Measurements from ENCODE around the gene PAWR.

Gene PAWR

GRCh38 chr12:79558924-79559469 is 131.8 kb downstream of the PAWR start:
- H3K9me3 ChIP-seq (ENCODE audit: control insufficient read depth, low read length): no peaks in the 10 kb centered on the region

GRCh38 chr12:79557690-79558315 is 133.0 kb downstream of the PAWR start:
- H3K4me1 ChIP-seq (ENCODE audit: control insufficient read depth, insufficient read depth, low read length): peaks cover 45% of the 10 kb centered on the region

More at GRCh38 chr12:79558924-79559469, 131.8 kb downstream of the PAWR start:
- Histone ChIP-seq H3K36me3 (ENCODE audit: control insufficient read depth, insufficient read depth, low read length, severe bottlenecking) (no peaks in the 10 kb centered on the region), H3K4me1 (ENCODE audit: control insufficient read depth, insufficient read depth, low read length) (peaks cover 45% of the 10 kb centered on the region), H3K4me3 (ENCODE audit: low read length) (peak overlapping the region; percentile 11), H3K27me3 (replicated peaks; ENCODE audit: control insufficient read depth, insufficient read depth, low read length) (no peaks in the 10 kb centered on the region), H3K9ac (ENCODE audit: low read length) (peak overlapping the region; percentile 63)
- DNase-seq (ENCODE audit: low read depth): no peak

GRCh38 chr12:79555028-79555925 is 135.5 kb downstream of the PAWR start:
- peak; percentile 83 for DNase-seq (ENCODE audit: low read depth)
- peaks cover 8% of the 10 kb centered on the region for H3K9me3 ChIP-seq (ENCODE audit: control insufficient read depth, low read length)
- peak overlapping the region; percentile 47 for H3K9ac ChIP-seq (ENCODE audit: low read length)
- H3K36me3 ChIP-seq (ENCODE audit: control insufficient read depth, insufficient read depth, low read length, severe bottlenecking): peaks cover 6% of the 10 kb centered on the region
- H3K4me1 ChIP-seq (ENCODE audit: control insufficient read depth, insufficient read depth, low read length): peaks cover 41% of the 10 kb centered on the region
- H3K27me3 ChIP-seq (replicated peaks; ENCODE audit: control insufficient read depth, insufficient read depth, low read length): no peaks in the 10 kb centered on the region
- H3K4me3 ChIP-seq (ENCODE audit: low read length): no peak overlapping the region

More at GRCh38 chr12:79557690-79558315, 133.0 kb downstream of the PAWR start:
- no peaks in the 10 kb centered on the region for H3K27me3 ChIP-seq (replicated peaks; ENCODE audit: control insufficient read depth, insufficient read depth, low read length)
- DNase-seq (ENCODE audit: low read depth): peak; percentile 53
- no peak overlapping the region for H3K4me3 ChIP-seq (ENCODE audit: low read length)
- H3K36me3 ChIP-seq (ENCODE audit: control insufficient read depth, insufficient read depth, low read length, severe bottlenecking): peaks cover 2% of the 10 kb centered on the region
- H3K9ac ChIP-seq (ENCODE audit: low read length): peak overlapping the region; percentile 63
- no peaks in the 10 kb centered on the region for H3K9me3 ChIP-seq (ENCODE audit: control insufficient read depth, low read length)

GRCh38 chr12:79553863-79554574 is 136.7 kb downstream of the PAWR start:
- no peak for DNase-seq (ENCODE audit: low read depth)
- H3K27me3 ChIP-seq (replicated peaks; ENCODE audit: control insufficient read depth, insufficient read depth, low read length): no peaks in the 10 kb centered on the region

GRCh38 chr12:79552192-79552591 is 138.6 kb downstream of the PAWR start:
- no peak overlapping the region for H3K9ac ChIP-seq (ENCODE audit: low read length)
- no peak overlapping the region for H3K4me3 ChIP-seq (ENCODE audit: low read length)
- H3K4me1 ChIP-seq (ENCODE audit: control insufficient read depth, insufficient read depth, low read length): peaks cover 27% of the 10 kb centered on the region
- no peak for DNase-seq (ENCODE audit: low read depth)
- H3K27me3 ChIP-seq (replicated peaks; ENCODE audit: control insufficient read depth, insufficient read depth, low read length): no peaks in the 10 kb centered on the region
- H3K36me3 ChIP-seq (ENCODE audit: control insufficient read depth, insufficient read depth, low read length, severe bottlenecking): peaks cover 6% of the 10 kb centered on the region
- peaks cover 9% of the 10 kb centered on the region for H3K9me3 ChIP-seq (ENCODE audit: control insufficient read depth, low read length)

More at GRCh38 chr12:79553863-79554574, 136.7 kb downstream of the PAWR start:
- Histone ChIP-seq H3K4me1 (ENCODE audit: control insufficient read depth, insufficient read depth, low read length) (peaks cover 29% of the 10 kb centered on the region), H3K9me3 (ENCODE audit: control insufficient read depth, low read length) (peaks cover 9% of the 10 kb centered on the region), H3K9ac (ENCODE audit: low read length) (no peak overlapping the region), H3K4me3 (ENCODE audit: low read length) (no peak overlapping the region), H3K36me3 (ENCODE audit: control insufficient read depth, insufficient read depth, low read length, severe bottlenecking) (peaks cover 6% of the 10 kb centered on the region)

- Histone ChIP-seq H3K4me1 (ENCODE audit: control insufficient read depth, insufficient read depth, low read length) (peaks cover 22% of the 10 kb centered on the region), H3K9me3 (ENCODE audit: control insufficient read depth, low read length) (peaks cover 9% of the 10 kb centered on the region), H3K4me3 (ENCODE audit: low read length) (no peak overlapping the region)
Measured at GRCh38 chr12:79549531-79550271, 141.1 kb downstream of the PAWR start.

GRCh38 chr12:79548610-79548924 is 142.2 kb downstream of the PAWR start:
- Histone ChIP-seq H3K27me3 (replicated peaks; ENCODE audit: control insufficient read depth, insufficient read depth, low read length) (no peaks in the 10 kb centered on the region), H3K4me3 (ENCODE audit: low read length) (no peak overlapping the region), H3K9ac (ENCODE audit: low read length) (peak overlapping the region; percentile 70), H3K36me3 (ENCODE audit: control insufficient read depth, insufficient read depth, low read length, severe bottlenecking) (peaks cover 6% of the 10 kb centered on the region), H3K4me1 (ENCODE audit: control insufficient read depth, insufficient read depth, low read length) (peaks cover 22% of the 10 kb centered on the region), H3K9me3 (ENCODE audit: control insufficient read depth, low read length) (peaks cover 9% of the 10 kb centered on the region)
- no peak for DNase-seq (ENCODE audit: low read depth)

More at GRCh38 chr12:79549531-79550271, 141.1 kb downstream of the PAWR start:
- no peaks in the 10 kb centered on the region for H3K27me3 ChIP-seq (replicated peaks; ENCODE audit: control insufficient read depth, insufficient read depth, low read length)
- DNase-seq (ENCODE audit: low read depth): peak; percentile 30
- peaks cover 6% of the 10 kb centered on the region for H3K36me3 ChIP-seq (ENCODE audit: control insufficient read depth, insufficient read depth, low read length, severe bottlenecking)
- H3K9ac ChIP-seq (ENCODE audit: low read length): no peak overlapping the region

GRCh38 chr12:79547735-79548609 is 142.8 kb downstream of the PAWR start:
- peak; percentile 85 for DNase-seq (ENCODE audit: low read depth)
- H3K4me3 ChIP-seq (ENCODE audit: low read length): no peak overlapping the region
- H3K27me3 ChIP-seq (replicated peaks; ENCODE audit: control insufficient read depth, insufficient read depth, low read length): no peaks in the 10 kb centered on the region
- peaks cover 6% of the 10 kb centered on the region for H3K36me3 ChIP-seq (ENCODE audit: control insufficient read depth, insufficient read depth, low read length, severe bottlenecking)
- H3K9ac ChIP-seq (ENCODE audit: low read length): peak overlapping the region; percentile 70
- peaks cover 9% of the 10 kb centered on the region for H3K9me3 ChIP-seq (ENCODE audit: control insufficient read depth, low read length)
- peaks cover 22% of the 10 kb centered on the region for H3K4me1 ChIP-seq (ENCODE audit: control insufficient read depth, insufficient read depth, low read length)

- H3K9me3 ChIP-seq (ENCODE audit: control insufficient read depth, low read length): peaks cover 9% of the 10 kb centered on the region
- peak overlapping the region; percentile 73 for H3K9ac ChIP-seq (ENCODE audit: low read length)
- no peaks in the 10 kb centered on the region for H3K27me3 ChIP-seq (replicated peaks; ENCODE audit: control insufficient read depth, insufficient read depth, low read length)
- DNase-seq (ENCODE audit: low read depth): peak; percentile 64
- H3K4me1 ChIP-seq (ENCODE audit: control insufficient read depth, insufficient read depth, low read length): peaks cover 22% of the 10 kb centered on the region
- H3K36me3 ChIP-seq (ENCODE audit: control insufficient read depth, insufficient read depth, low read length, severe bottlenecking): no peaks in the 10 kb centered on the region
- no peak overlapping the region for H3K4me3 ChIP-seq (ENCODE audit: low read length)
Measured at GRCh38 chr12:79547044-79547734, 143.6 kb downstream of the PAWR start.
